GM23338 (cell line): Measurements from ENCODE around the gene ZNF805. TPM values are rescaled to one million over a fixed set of nuclear protein-coding genes. Genes with fewer than 3 reads are reported as not detected.

Source experiments
- ATAC-seq: fragments of 200-7000 bp; cut with Tn5 transposase; 3 replicates; pipeline ENCODE4 v1.9.1; 2020
- DNase-seq: peaks from one replicate; pipeline ENCODE4 v3.0.0-alpha.2; 2015; ENCODE audit warnings: low spot score
- H2AFZ ChIP-seq: fragments of 200-600 bp; sonication (generic); 2 replicates; pipeline ENCODE4 v1.8.0; 2016; ENCODE audit warnings: antibody characterized with exemption, mild to moderate bottlenecking, moderate library complexity
- H3F3A ChIP-seq: fragments of 200-600 bp; sonication (generic); replicated peaks from 2 replicates; pipeline ENCODE4 v1.8.0; 2017; ENCODE audit warnings: antibody characterized with exemption, mixed run types, low read depth
- H3K27ac ChIP-seq: fragments of 200-600 bp; sonication (generic); 2 replicates; pipeline ENCODE4 v1.6.1; 2016; ENCODE audit warnings: low read depth
- H3K27me3 ChIP-seq: fragments of 200-600 bp; sonication (generic); 2 replicates; pipeline ENCODE4 v1.8.0; 2016; ENCODE audit warnings: mild to moderate bottlenecking, mixed run types, moderate library complexity; ENCODE audit not compliant: insufficient read depth
- H3K36me3 ChIP-seq: fragments of 200-600 bp; sonication (generic); 2 replicates; pipeline ENCODE4 v1.8.0; 2016; ENCODE audit warnings: mild to moderate bottlenecking; ENCODE audit not compliant: insufficient read depth
- H3K4me1 ChIP-seq: fragments of 200-600 bp; sonication (generic); 2 replicates; pipeline ENCODE4 v1.8.0; 2016; ENCODE audit warnings: mild to moderate bottlenecking, moderate library complexity; ENCODE audit not compliant: insufficient read depth
- H3K4me2 ChIP-seq: fragments of 200-600 bp; sonication (generic); 2 replicates; pipeline ENCODE4 v1.7.1; 2017; ENCODE audit warnings: mixed run types
- H3K4me3 ChIP-seq: fragments of 200-600 bp; sonication (generic); 2 replicates; pipeline ENCODE4 v1.6.1; 2016; ENCODE audit warnings: mixed run types
- H3K79me2 ChIP-seq: fragments of 200-600 bp; sonication (generic); replicated peaks from 2 replicates; pipeline ENCODE4 v1.8.0; 2017; ENCODE audit warnings: mild to moderate bottlenecking; ENCODE audit not compliant: insufficient read depth
- H3K9me2 ChIP-seq: fragments of 200-600 bp; sonication (generic); 2 replicates; pipeline ENCODE4 v1.8.0; 2017; ENCODE audit not compliant: insufficient read depth
- H4K20me1 ChIP-seq: fragments of 200-600 bp; sonication (generic); replicated peaks from 2 replicates; pipeline ENCODE4 v1.8.0; 2017; ENCODE audit warnings: mild to moderate bottlenecking; ENCODE audit not compliant: insufficient read depth
- H3K27ac Mint-ChIP-seq: 2 replicates; pipeline ENCODE4 v1.8.0; 2020; ENCODE audit warnings: inconsistent platforms, mild to moderate bottlenecking, moderate library complexity, mixed read lengths
- H3K27me3 Mint-ChIP-seq: 3 replicates; pipeline ENCODE4 v1.8.0; 2022; ENCODE audit warnings: low read depth, mild to moderate bottlenecking, moderate library complexity, mixed read lengths, inconsistent platforms; ENCODE audit not compliant: insufficient read depth, poor library complexity
- H3K36me3 Mint-ChIP-seq: 3 replicates; pipeline ENCODE4 v1.8.0; 2021; ENCODE audit warnings: low read depth, mild to moderate bottlenecking, inconsistent platforms, moderate library complexity, mixed read lengths
- H3K4me1 Mint-ChIP-seq: 3 replicates; pipeline ENCODE4 v1.8.0; 2020; ENCODE audit warnings: mild to moderate bottlenecking, inconsistent platforms, mixed read lengths
- H3K4me3 Mint-ChIP-seq: 3 replicates; pipeline ENCODE4 v1.8.0; 2021; ENCODE audit warnings: moderate library complexity, mild to moderate bottlenecking, inconsistent platforms, mixed read lengths
- H3K9me3 Mint-ChIP-seq: 3 replicates; pipeline ENCODE4 v1.8.0; 2020; ENCODE audit warnings: moderate library complexity, mild to moderate bottlenecking, inconsistent platforms, mixed read lengths
- CREB1 ChIP-seq: fragments of 250-450 bp; sonication (Bioruptor Pico); IDR thresholded peaks from 2 replicates; pipeline ENCODE4 v1.5.0; 2020; ENCODE audit warnings: low read depth, mild to moderate bottlenecking, moderate library complexity
- JUNB ChIP-seq: IDR thresholded peaks from one replicate; pipeline ENCODE4 v1.6.1; 2016; ENCODE audit warnings: antibody characterized with exemption; ENCODE audit not compliant: unreplicated experiment
- NANOG ChIP-seq: IDR thresholded peaks from 2 replicates; pipeline ENCODE4 v1.6.1; 2016; ENCODE audit warnings: antibody characterized with exemption, borderline replicate concordance
- POLR2AphosphoS5 ChIP-seq: IDR thresholded peaks from 2 replicates; pipeline ENCODE4 v1.6.1; 2016; ENCODE audit warnings: antibody characterized with exemption, low read depth
- ZNF114 ChIP-seq: fragments of 250-450 bp; sonication (Bioruptor Pico); IDR thresholded peaks from 2 replicates; pipeline ENCODE4 v1.5.0; 2020; ENCODE audit warnings: mild to moderate bottlenecking, moderate library complexity
- polyA plus RNA-seq: library from polyadenylated mRNA; unstranded; fragments of >200 nt; fragmentation: Nextera tagmentation; extraction: Ambion mirVana; gene quantifications from 2 replicates; pipeline ENCODE4 v1.2.1, GENCODE V29; 2016
- total RNA-seq: library from RNA; depleted of rRNA; stranded (reverse); fragments of >200 nt; shearing (Covaris generic); gene quantifications from 2 replicates; pipeline ENCODE4 v1.2.3, GENCODE V29; 2014
- TF ChIP-seq, protein P1 (sequence below): fragments of 250-450 bp; sonication (Bioruptor Pico); IDR thresholded peaks from 2 replicates; pipeline ENCODE4 v1.5.0; 2020; ENCODE audit warnings: mild to moderate bottlenecking, moderate library complexity
- TF ChIP-seq, protein P2 (sequence below): IDR thresholded peaks from one replicate; pipeline ENCODE4 v1.6.1; 2018; ENCODE audit warnings: antibody characterized with exemption; ENCODE audit not compliant: unreplicated experiment

Gene ZNF805
- total and polyA plus RNA-seq, 2 experiments from 2014 or later = 1.7 to 19.0 TPM

- Histone ChIP-seq H3K27ac (no peak overlapping the region), H2AFZ (no peak overlapping the region), H3K4me2 (no peak overlapping the region), H3K9me2 (no peaks in the 10 kb centered on the region), H3K36me3 (peaks cover 17% of the 10 kb centered on the region), H3K4me1 (no peaks in the 10 kb centered on the region), H3K79me2 (peaks cover 10% of the 10 kb centered on the region; the same call in 1 of the 2 replicates), H4K20me1 (peaks cover 9% of the 10 kb centered on the region; the same call in 1 of the 2 replicates), H3F3A (no peaks in the 10 kb centered on the region), H3K4me3 (no peak overlapping the region), H3K27me3 (no peaks in the 10 kb centered on the region)
- no peak overlapping the region for H3K27ac Mint-ChIP-seq
- H3K9me3 Mint-ChIP-seq = no peaks in the 10 kb centered on the region
- H3K4me3 Mint-ChIP-seq = no peak overlapping the region
- no peaks in the 10 kb centered on the region for H3K27me3 Mint-ChIP-seq
- no peaks in the 10 kb centered on the region for H3K4me1 Mint-ChIP-seq
- ATAC-seq (no peak), DNase-seq (no peak)
- TF ChIP-seq POLR2AphosphoS5 (no peak), CREB1 (no peak), NANOG (no peak), JUNB (no peak), ZNF114 (no peak)
- TF ChIP-seq, protein P1, sequence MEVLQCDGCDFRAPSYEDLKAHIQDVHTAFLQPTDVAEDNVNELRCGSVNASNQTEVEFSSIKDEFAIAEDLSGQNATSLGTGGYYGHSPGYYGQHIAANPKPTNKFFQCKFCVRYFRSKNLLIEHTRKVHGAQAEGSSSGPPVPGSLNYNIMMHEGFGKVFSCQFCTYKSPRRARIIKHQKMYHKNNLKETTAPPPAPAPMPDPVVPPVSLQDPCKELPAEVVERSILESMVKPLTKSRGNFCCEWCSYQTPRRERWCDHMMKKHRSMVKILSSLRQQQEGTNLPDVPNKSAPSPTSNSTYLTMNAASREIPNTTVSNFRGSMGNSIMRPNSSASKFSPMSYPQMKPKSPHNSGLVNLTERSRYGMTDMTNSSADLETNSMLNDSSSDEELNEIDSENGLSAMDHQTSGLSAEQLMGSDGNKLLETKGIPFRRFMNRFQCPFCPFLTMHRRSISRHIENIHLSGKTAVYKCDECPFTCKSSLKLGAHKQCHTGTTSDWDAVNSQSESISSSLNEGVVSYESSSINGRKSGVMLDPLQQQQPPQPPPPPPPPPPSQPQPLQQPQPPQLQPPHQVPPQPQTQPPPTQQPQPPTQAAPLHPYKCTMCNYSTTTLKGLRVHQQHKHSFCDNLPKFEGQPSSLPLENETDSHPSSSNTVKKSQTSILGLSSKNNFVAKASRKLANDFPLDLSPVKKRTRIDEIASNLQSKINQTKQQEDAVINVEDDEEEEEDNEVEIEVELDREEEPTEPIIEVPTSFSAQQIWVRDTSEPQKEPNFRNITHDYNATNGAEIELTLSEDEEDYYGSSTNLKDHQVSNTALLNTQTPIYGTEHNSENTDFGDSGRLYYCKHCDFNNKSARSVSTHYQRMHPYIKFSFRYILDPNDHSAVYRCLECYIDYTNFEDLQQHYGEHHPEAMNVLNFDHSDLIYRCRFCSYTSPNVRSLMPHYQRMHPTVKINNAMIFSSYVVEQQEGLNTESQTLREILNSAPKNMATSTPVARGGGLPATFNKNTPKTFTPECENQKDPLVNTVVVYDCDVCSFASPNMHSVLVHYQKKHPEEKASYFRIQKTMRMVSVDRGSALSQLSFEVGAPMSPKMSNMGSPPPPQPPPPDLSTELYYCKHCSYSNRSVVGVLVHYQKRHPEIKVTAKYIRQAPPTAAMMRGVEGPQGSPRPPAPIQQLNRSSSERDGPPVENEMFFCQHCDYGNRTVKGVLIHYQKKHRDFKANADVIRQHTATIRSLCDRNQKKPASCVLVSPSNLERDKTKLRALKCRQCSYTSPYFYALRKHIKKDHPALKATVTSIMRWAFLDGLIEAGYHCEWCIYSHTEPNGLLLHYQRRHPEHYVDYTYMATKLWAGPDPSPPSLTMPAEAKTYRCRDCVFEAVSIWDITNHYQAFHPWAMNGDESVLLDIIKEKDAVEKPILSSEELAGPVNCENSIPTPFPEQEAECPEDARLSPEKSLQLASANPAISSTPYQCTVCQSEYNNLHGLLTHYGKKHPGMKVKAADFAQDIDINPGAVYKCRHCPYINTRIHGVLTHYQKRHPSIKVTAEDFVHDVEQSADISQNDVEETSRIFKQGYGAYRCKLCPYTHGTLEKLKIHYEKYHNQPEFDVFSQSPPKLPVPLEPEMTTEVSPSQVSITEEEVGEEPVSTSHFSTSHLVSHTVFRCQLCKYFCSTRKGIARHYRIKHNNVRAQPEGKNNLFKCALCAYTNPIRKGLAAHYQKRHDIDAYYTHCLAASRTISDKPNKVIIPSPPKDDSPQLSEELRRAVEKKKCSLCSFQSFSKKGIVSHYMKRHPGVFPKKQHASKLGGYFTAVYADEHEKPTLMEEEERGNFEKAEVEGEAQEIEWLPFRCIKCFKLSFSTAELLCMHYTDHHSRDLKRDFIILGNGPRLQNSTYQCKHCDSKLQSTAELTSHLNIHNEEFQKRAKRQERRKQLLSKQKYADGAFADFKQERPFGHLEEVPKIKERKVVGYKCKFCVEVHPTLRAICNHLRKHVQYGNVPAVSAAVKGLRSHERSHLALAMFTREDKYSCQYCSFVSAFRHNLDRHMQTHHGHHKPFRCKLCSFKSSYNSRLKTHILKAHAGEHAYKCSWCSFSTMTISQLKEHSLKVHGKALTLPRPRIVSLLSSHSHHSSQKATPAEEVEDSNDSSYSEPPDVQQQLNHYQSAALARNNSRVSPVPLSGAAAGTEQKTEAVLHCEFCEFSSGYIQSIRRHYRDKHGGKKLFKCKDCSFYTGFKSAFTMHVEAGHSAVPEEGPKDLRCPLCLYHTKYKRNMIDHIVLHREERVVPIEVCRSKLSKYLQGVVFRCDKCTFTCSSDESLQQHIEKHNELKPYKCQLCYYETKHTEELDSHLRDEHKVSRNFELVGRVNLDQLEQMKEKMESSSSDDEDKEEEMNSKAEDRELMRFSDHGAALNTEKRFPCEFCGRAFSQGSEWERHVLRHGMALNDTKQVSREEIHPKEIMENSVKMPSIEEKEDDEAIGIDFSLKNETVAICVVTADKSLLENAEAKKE (CRISPR knock-in tag) = no peak
- TF ChIP-seq, protein P2, sequence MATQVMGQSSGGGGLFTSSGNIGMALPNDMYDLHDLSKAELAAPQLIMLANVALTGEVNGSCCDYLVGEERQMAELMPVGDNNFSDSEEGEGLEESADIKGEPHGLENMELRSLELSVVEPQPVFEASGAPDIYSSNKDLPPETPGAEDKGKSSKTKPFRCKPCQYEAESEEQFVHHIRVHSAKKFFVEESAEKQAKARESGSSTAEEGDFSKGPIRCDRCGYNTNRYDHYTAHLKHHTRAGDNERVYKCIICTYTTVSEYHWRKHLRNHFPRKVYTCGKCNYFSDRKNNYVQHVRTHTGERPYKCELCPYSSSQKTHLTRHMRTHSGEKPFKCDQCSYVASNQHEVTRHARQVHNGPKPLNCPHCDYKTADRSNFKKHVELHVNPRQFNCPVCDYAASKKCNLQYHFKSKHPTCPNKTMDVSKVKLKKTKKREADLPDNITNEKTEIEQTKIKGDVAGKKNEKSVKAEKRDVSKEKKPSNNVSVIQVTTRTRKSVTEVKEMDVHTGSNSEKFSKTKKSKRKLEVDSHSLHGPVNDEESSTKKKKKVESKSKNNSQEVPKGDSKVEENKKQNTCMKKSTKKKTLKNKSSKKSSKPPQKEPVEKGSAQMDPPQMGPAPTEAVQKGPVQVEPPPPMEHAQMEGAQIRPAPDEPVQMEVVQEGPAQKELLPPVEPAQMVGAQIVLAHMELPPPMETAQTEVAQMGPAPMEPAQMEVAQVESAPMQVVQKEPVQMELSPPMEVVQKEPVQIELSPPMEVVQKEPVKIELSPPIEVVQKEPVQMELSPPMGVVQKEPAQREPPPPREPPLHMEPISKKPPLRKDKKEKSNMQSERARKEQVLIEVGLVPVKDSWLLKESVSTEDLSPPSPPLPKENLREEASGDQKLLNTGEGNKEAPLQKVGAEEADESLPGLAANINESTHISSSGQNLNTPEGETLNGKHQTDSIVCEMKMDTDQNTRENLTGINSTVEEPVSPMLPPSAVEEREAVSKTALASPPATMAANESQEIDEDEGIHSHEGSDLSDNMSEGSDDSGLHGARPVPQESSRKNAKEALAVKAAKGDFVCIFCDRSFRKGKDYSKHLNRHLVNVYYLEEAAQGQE = no peak
- peaks cover 32% of the 10 kb centered on the region for H3K36me3 Mint-ChIP-seq
Measured at GRCh38 chr19:57212109-57212508, 28.3 kb upstream of the ZNF805 start.
